Neuronal stem cell (in vitro differentiated cells): ENCODE measurements around the gene GFPT2.
A peak's percentile ranks its signal among the peaks of the same experiment; 100 is the strongest.

Experiments
- DNase-seq: peaks from one replicate; pipeline ENCODE4 v3.0.0-alpha.2; 2013; ENCODE audit warnings: low spot score
- H2AFZ ChIP-seq: one replicate; pipeline ENCODE4 v1.6.1; 2013; ENCODE audit warnings: mild to moderate bottlenecking, low read length, inconsistent platforms
- H2AK5ac ChIP-seq: 2 replicates; pipeline ENCODE4 v1.6.1; 2013; ENCODE audit warnings: low read depth, mild to moderate bottlenecking, inconsistent platforms, low read length, moderate library complexity, mixed read lengths
- H2BK120ac ChIP-seq: 2 replicates; pipeline ENCODE4 v1.6.1; 2013; ENCODE audit warnings: low read depth, mild to moderate bottlenecking, inconsistent platforms, low read length, moderate library complexity, mixed read lengths
- H2BK12ac ChIP-seq: one replicate; pipeline ENCODE4 v1.6.1; 2013; ENCODE audit warnings: low read length, inconsistent platforms
- H2BK15ac ChIP-seq: 2 replicates; pipeline ENCODE4 v1.6.1; 2013; ENCODE audit warnings: mild to moderate bottlenecking, low read length, inconsistent platforms, mixed read lengths
- H2BK5ac ChIP-seq: one replicate; pipeline ENCODE4 v1.6.1; 2013; ENCODE audit warnings: inconsistent platforms, mild to moderate bottlenecking, low read length, moderate library complexity
- H3K14ac ChIP-seq: one replicate; pipeline ENCODE4 v1.6.1; 2013; ENCODE audit warnings: low read length, inconsistent platforms
- H3K18ac ChIP-seq: 2 replicates; pipeline ENCODE4 v1.6.1; 2013; ENCODE audit warnings: low read length, inconsistent platforms
- H3K23ac ChIP-seq: 2 replicates; pipeline ENCODE4 v1.6.1; 2013; ENCODE audit warnings: low read depth, mild to moderate bottlenecking, mixed read lengths, low read length, inconsistent platforms; ENCODE audit not compliant: poor library complexity
- H3K27ac ChIP-seq: replicated peaks from 3 replicates; pipeline ENCODE4 v1.5.1; 2013; ENCODE audit warnings: low read length, inconsistent platforms
- H3K27me3 ChIP-seq, 3 experiments: 2 replicates each; pipeline ENCODE4 v1.6.1; 2013; ENCODE audit warnings: low read length in 3 of 3, mild to moderate bottlenecking in 2 of 3, inconsistent platforms in 1 of 3, low read depth in 1 of 3, mixed read lengths in 1 of 3, moderate library complexity in 1 of 3; ENCODE audit not compliant: control insufficient read depth in 3 of 3, insufficient read depth in 3 of 3
- H3K36me3 ChIP-seq, 2 donors: replicated peaks in 1 of 2; 2 replicates each; pipeline ENCODE4 v1.6.1; 2013; ENCODE audit warnings: low read length in 2 of 2; ENCODE audit not compliant: control insufficient read depth in 2 of 2, insufficient read depth in 2 of 2
- H3K4ac ChIP-seq: 2 replicates; pipeline ENCODE4 v1.6.1; 2013; ENCODE audit warnings: inconsistent platforms, mild to moderate bottlenecking, low read length, moderate library complexity
- H3K4me1 ChIP-seq, 2 donors: 1 replicate in 1 of 2; 2 replicates in 1 of 2; pipeline ENCODE4 v1.6.1; 2013; ENCODE audit warnings: low read length in 2 of 2, low read depth in 1 of 2; ENCODE audit not compliant: control insufficient read depth in 2 of 2, insufficient read depth in 1 of 2
- H3K4me2 ChIP-seq: one replicate; pipeline ENCODE4 v1.6.1; 2013; ENCODE audit warnings: mild to moderate bottlenecking, low read length, inconsistent platforms; ENCODE audit not compliant: insufficient read depth, poor library complexity, severe bottlenecking
- H3K4me3 ChIP-seq, 2 donors: 2 replicates each; pipeline ENCODE4 v1.5.1; 2013; ENCODE audit warnings: low read length in 2 of 2, mild to moderate bottlenecking in 2 of 2, inconsistent platforms in 1 of 2, moderate library complexity in 1 of 2
- H3K79me1 ChIP-seq: one replicate; pipeline ENCODE4 v1.6.1; 2013; ENCODE audit warnings: low read depth, mild to moderate bottlenecking, inconsistent platforms, low read length, moderate library complexity
- H3K9ac ChIP-seq: one replicate; pipeline ENCODE4 v1.6.1; 2013; ENCODE audit warnings: mild to moderate bottlenecking, low read depth, low read length, inconsistent platforms; ENCODE audit not compliant: poor library complexity
- H3K9me3 ChIP-seq, 2 donors: replicated peaks in 1 of 2; 2 replicates each; pipeline versions ENCODE3 to v1.6.1; 2013; ENCODE audit warnings: low read length in 2 of 2, mild to moderate bottlenecking in 2 of 2, inconsistent platforms in 1 of 2, low read depth in 1 of 2, mixed read lengths in 1 of 2, moderate library complexity in 1 of 2; ENCODE audit not compliant: control insufficient read depth in 2 of 2, insufficient read depth in 1 of 2
- H4K8ac ChIP-seq: one replicate; pipeline ENCODE4 v1.6.1; 2013; ENCODE audit warnings: low read depth, mild to moderate bottlenecking, inconsistent platforms, low read length, moderate library complexity
- H4K91ac ChIP-seq: one replicate; pipeline ENCODE4 v1.6.1; 2013; ENCODE audit warnings: low read length, low read depth, mild to moderate bottlenecking, inconsistent platforms; ENCODE audit not compliant: poor library complexity
- WGBS, 2 donors: extraction: QIAGEN DNeasy Blood & Tissue Kit; methylation state at CpG; one replicate each; pipeline ENCODE4 v1.1.7; 2013; ENCODE audit warnings: missing lambda C conversion rate in 2 of 2, mixed read lengths in 1 of 2; ENCODE audit not compliant: insufficient read length in 2 of 2, insufficient replicate concordance in 1 of 2; ENCODE audit errors: extremely low coverage in 2 of 2; 5-methylcytosine and 5-hydroxymethylcytosine counted together

GFPT2 gene

DNA sequence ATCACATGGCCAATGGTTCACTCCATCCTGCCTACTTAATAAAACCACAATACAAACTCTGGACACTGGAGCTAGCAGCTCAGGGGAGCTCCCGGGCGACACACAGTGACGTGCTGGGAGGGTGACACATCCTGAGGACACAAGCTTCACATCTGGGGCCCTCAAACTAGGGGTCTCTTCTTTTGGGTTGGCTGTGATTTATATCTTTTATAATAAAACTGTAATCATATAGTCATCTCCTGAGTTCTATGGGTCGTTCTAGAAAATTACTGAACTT is 49.2 kb downstream of the GFPT2 start:
- Histone ChIP-seq H3K79me1 (no peaks in the 10 kb centered on the region), H3K9ac (no peak overlapping the region), H2AK5ac (no peak overlapping the region), H3K27me3 (no peaks in the 10 kb centered on the region), H3K4me1 (no peaks in the 10 kb centered on the region), H4K91ac (no peak overlapping the region), H3K27ac (no peak overlapping the region), H2BK15ac (no peak overlapping the region), H3K9me3 (peaks cover 0 to 4% of the 10 kb centered on the region in 2 donors), H3K23ac (no peak overlapping the region), H2BK12ac (no peak overlapping the region), H3K4ac (no peak overlapping the region), H3K14ac (no peak overlapping the region), H2BK5ac (no peak overlapping the region), H3K18ac (no peak overlapping the region), H3K4me2 (no peak overlapping the region), H4K8ac (no peak overlapping the region), H2AFZ (no peak overlapping the region), H3K36me3 (peaks cover 27 to 53% of the 10 kb centered on the region in 2 donors), H3K4me3 (no peak overlapping the region), H2BK120ac (no peak overlapping the region)
- DNase-seq = no peak
- WGBS, 2 donors = no CpG with 5 or more reads among the region's 4 CpGs

DNA sequence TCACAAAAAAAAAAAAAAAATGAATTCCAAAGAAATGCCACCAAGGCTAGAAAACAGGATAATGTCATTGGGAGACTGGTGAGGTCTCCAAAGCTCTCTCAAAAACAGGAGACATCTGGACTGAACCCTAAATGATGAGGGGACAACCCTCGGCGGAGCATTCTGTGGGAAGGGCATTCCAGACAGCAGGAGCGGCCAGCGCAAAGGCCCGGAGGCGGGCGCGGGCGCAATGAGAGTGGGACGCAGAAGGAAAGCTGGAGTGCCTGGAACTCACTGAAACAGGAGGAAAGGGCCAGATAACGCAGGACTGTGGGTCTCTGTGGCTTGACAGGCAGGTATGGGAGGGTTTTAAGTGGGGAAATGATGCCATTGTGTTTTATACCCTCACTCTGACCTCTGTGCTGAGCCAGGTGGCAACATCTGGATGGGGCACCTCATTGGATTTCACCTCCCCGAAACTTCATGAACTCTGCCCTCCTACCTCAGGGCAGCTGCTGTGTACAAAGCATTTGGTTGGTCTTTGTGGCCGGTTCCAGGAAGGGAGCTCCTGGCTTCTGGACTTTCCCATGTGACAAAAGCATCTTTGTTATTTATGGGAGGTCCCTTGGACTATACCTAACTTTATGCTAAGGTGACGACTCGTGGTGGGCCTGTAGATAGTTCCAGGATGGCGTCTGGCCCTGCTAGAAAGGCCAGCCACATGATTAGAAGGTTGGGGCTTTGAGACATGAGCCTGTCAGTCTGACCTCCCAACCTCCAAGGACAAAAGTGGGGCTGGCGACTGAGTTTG is 49.7 kb downstream of the GFPT2 start:
- no peak overlapping the region for H3K18ac ChIP-seq
- peaks cover 27 to 53% of the 10 kb centered on the region in 2 donors for H3K36me3 ChIP-seq
- H3K9ac ChIP-seq = no peak overlapping the region
- no peak overlapping the region for H2BK120ac ChIP-seq
- no peak overlapping the region for H2BK15ac ChIP-seq
- H3K9me3 ChIP-seq = peaks cover 0 to 4% of the 10 kb centered on the region in 2 donors
- H2AFZ ChIP-seq = no peak overlapping the region
- no peak overlapping the region for H4K8ac ChIP-seq
- H3K27ac ChIP-seq = no peak overlapping the region
- DNase-seq = no peak
- no CpG with 5 or more reads among the region's 17 CpGs for WGBS, 2 donors
- no peak overlapping the region for H4K91ac ChIP-seq
- H2BK5ac ChIP-seq = no peak overlapping the region
- H3K4me3 ChIP-seq = no peak overlapping the region
- H3K14ac ChIP-seq = no peak overlapping the region
- H3K79me1 ChIP-seq = no peaks in the 10 kb centered on the region
- no peaks in the 10 kb centered on the region for H3K4me1 ChIP-seq
- no peak overlapping the region for H3K23ac ChIP-seq
- no peak overlapping the region for H2AK5ac ChIP-seq
- no peaks in the 10 kb centered on the region for H3K27me3 ChIP-seq
- no peak overlapping the region for H3K4ac ChIP-seq
- H3K4me2 ChIP-seq = no peak overlapping the region
- H2BK12ac ChIP-seq = no peak overlapping the region

DNA sequence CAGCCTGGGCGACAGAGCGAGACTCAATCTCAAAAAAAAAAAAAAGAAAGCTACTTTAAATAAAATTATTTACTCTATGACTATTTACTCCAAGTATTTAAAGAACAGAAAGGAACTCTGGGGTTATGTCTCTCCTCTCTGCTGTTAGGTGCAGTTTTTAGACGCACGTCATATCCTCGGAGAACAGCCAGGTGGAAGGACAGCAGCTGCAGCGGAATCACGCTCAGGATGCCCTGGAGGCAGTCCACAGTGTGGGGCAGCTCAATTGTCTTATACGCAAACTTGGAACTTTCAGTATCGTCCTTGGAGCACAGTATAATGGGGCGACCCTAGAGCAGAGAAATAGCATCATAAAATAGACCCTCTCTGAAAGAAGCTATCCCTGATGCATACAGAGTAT is 50.9 kb downstream of the GFPT2 start:
- H3K18ac ChIP-seq = no peak overlapping the region
- H2AK5ac ChIP-seq = no peak overlapping the region
- WGBS, 2 donors = no CpG with 5 or more reads among the region's 10 CpGs
- H3K27me3 ChIP-seq = no peaks in the 10 kb centered on the region
- H2BK120ac ChIP-seq = no peak overlapping the region
- no peak overlapping the region for H4K91ac ChIP-seq
- no peak overlapping the region for H2BK15ac ChIP-seq
- no peak overlapping the region for H2BK5ac ChIP-seq
- H3K23ac ChIP-seq = no peak overlapping the region
- no peak overlapping the region for H4K8ac ChIP-seq
- no peak overlapping the region for H3K27ac ChIP-seq
- H3K4me1 ChIP-seq = no peaks in the 10 kb centered on the region
- no peaks in the 10 kb centered on the region for H3K79me1 ChIP-seq
- peaks cover 0 to 4% of the 10 kb centered on the region in 2 donors for H3K9me3 ChIP-seq
- H2BK12ac ChIP-seq = no peak overlapping the region
- H3K4ac ChIP-seq = no peak overlapping the region
- no peak overlapping the region for H3K9ac ChIP-seq
- H3K14ac ChIP-seq = no peak overlapping the region
- H3K36me3 ChIP-seq = peaks cover 27 to 49% of the 10 kb centered on the region in 2 donors
- no peak overlapping the region for H3K4me3 ChIP-seq
- H3K4me2 ChIP-seq = no peak overlapping the region
- no peak overlapping the region for H2AFZ ChIP-seq
- DNase-seq = no peak

DNA sequence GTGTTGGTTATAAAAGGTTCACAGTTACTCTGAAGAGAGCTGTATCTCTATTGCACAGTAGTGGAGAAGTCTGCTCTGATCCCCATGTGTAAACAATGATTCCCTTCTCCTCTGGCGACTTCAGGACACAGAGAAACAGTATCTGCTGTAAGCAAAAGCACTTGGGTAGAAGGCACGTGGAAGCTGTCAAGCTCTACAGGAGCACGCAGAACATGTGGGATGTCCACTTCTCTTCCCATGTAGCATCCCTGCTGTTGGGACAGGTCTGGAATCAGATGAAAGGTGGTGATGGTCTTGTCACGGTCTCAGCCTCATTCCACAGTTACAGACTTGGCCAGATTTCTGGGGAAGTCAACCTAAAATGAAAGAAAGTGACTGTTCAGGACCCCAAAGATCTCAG is 51.9 kb downstream of the GFPT2 start:
- Histone ChIP-seq H2AFZ (no peak overlapping the region), H3K79me1 (no peaks in the 10 kb centered on the region), H3K36me3 (peaks cover 26 to 43% of the 10 kb centered on the region in 2 donors), H3K4me1 (no peaks in the 10 kb centered on the region), H3K27ac (no peak overlapping the region), H3K9me3 (peaks cover 0 to 5% of the 10 kb centered on the region in 2 donors), H4K8ac (no peak overlapping the region), H2BK120ac (no peak overlapping the region), H3K18ac (no peak overlapping the region), H4K91ac (no peak overlapping the region), H3K4me3 (no peak overlapping the region), H2BK5ac (no peak overlapping the region), H3K23ac (no peak overlapping the region), H2AK5ac (no peak overlapping the region), H2BK12ac (no peak overlapping the region), H2BK15ac (no peak overlapping the region), H3K4ac (no peak overlapping the region), H3K27me3 (no peaks in the 10 kb centered on the region), H3K4me2 (no peak overlapping the region), H3K9ac (no peak overlapping the region), H3K14ac (peak overlapping the region; percentile 10)
- no peak for DNase-seq
- no CpG with 5 or more reads among the region's 4 CpGs for WGBS, 2 donors
